SU-DHL-6 (cell line): ENCODE results near the gene DCD.

Experiments used
- H2AFZ ChIP-seq: fragments of 200-600 bp; sonication (generic); 2 replicates; pipeline ENCODE4 v1.6.1; 2014; ENCODE audit warnings: low read depth, mild to moderate bottlenecking, moderate library complexity, mixed read lengths, antibody characterized with exemption, low read length; ENCODE audit not compliant: severe bottlenecking
- H3F3A ChIP-seq: fragments of 200-600 bp; shearing (Covaris generic); 2 replicates; pipeline ENCODE4 v1.6.0; 2016; ENCODE audit warnings: antibody characterized with exemption, mild to moderate bottlenecking; ENCODE audit not compliant: insufficient read depth
- H3K27ac ChIP-seq: fragments of 200-600 bp; sonication (generic); 2 replicates; pipeline ENCODE4 v1.5.1; 2016; ENCODE audit warnings: low read depth, mild to moderate bottlenecking, low read length, moderate library complexity, mixed read lengths
- H3K27me3 ChIP-seq: fragments of 200-600 bp; sonication (generic), shearing (Covaris generic); 2 replicates; pipeline ENCODE4 v1.6.0; 2014; ENCODE audit warnings: mild to moderate bottlenecking, low read length
- H3K36me3 ChIP-seq: fragments of 200-600 bp; sonication (generic); 2 replicates; pipeline ENCODE4 v1.6.1; 2014; ENCODE audit warnings: mild to moderate bottlenecking, low read length, mixed read lengths
- H3K4me2 ChIP-seq: fragments of 300-600, 200-600 bp; shearing (Covaris generic), sonication (generic); 2 replicates; pipeline ENCODE4 v1.6.0; 2014; ENCODE audit warnings: low read length, low read depth, mild to moderate bottlenecking; ENCODE audit not compliant: poor library complexity, severe bottlenecking
- H3K4me3 ChIP-seq: fragments of 200-600 bp; sonication (generic); 2 replicates; pipeline ENCODE4 v1.5.1; 2014; ENCODE audit warnings: antibody characterized with exemption, low read length, mild to moderate bottlenecking, mixed read lengths; ENCODE audit not compliant: insufficient read depth, poor library complexity, severe bottlenecking
- H3K79me2 ChIP-seq: fragments of 200-600 bp; sonication (generic); 2 replicates; pipeline ENCODE4 v1.6.1; 2014; ENCODE audit warnings: mild to moderate bottlenecking, low read length, moderate library complexity; ENCODE audit not compliant: insufficient read depth
- H3K9ac ChIP-seq: fragments of 200-600 bp; sonication (generic); 2 replicates; pipeline ENCODE4 v1.7.0; 2014; ENCODE audit warnings: mild to moderate bottlenecking, low read length
- H3K9me2 ChIP-seq: fragments of 200-600 bp; sonication (generic); replicated peaks from 2 replicates; pipeline ENCODE4 v1.6.1; 2014; ENCODE audit warnings: low read length; ENCODE audit not compliant: insufficient read depth
- H3K9me3 ChIP-seq: fragments of 200-600 bp; sonication (generic); 2 replicates; pipeline ENCODE4 v1.6.1; 2014; ENCODE audit warnings: low read length, mixed read lengths; ENCODE audit not compliant: insufficient read depth
- H4K20me1 ChIP-seq: fragments of 200-600 bp; sonication (generic); 2 replicates; pipeline ENCODE4 v1.6.1; 2014; ENCODE audit warnings: low read depth, mild to moderate bottlenecking, antibody characterized with exemption, low read length, moderate library complexity, mixed read lengths
- EZH2phosphoT487 ChIP-seq: fragments of 200-600 bp; sonication (generic), shearing (Covaris generic); conservative IDR thresholded peaks from 2 replicates; pipeline ENCODE4 v1.6.1; 2018; ENCODE audit warnings: mild to moderate bottlenecking, antibody characterized with exemption, low read length, moderate library complexity, mixed read lengths
- TF ChIP-seq, protein P1 (sequence below): fragments of 200-600 bp; sonication (generic); IDR thresholded peaks from one replicate; pipeline ENCODE4 v1.5.1; 2017; ENCODE audit warnings: antibody characterized with exemption, mild to moderate bottlenecking, low read length, moderate library complexity; ENCODE audit not compliant: insufficient read depth, poor library complexity, severe bottlenecking

Gene DCD

GRCh38 chr12:54689984-54690383 is 41.8 kb upstream of the DCD start:
- Histone ChIP-seq H3F3A (no peaks in the 10 kb centered on the region), H3K4me3 (no peak overlapping the region), H3K9ac (no peak overlapping the region), H3K4me2 (no peak overlapping the region), H4K20me1 (no peaks in the 10 kb centered on the region), H2AFZ (no peak overlapping the region), H3K79me2 (no peaks in the 10 kb centered on the region), H3K27ac (no peak overlapping the region), H3K36me3 (no peaks in the 10 kb centered on the region), H3K27me3 (no peaks in the 10 kb centered on the region), H3K9me3 (no peaks in the 10 kb centered on the region), H3K9me2 (no peaks in the 10 kb centered on the region)
- no peak for TF ChIP-seq EZH2phosphoT487
- TF ChIP-seq, protein P1, sequence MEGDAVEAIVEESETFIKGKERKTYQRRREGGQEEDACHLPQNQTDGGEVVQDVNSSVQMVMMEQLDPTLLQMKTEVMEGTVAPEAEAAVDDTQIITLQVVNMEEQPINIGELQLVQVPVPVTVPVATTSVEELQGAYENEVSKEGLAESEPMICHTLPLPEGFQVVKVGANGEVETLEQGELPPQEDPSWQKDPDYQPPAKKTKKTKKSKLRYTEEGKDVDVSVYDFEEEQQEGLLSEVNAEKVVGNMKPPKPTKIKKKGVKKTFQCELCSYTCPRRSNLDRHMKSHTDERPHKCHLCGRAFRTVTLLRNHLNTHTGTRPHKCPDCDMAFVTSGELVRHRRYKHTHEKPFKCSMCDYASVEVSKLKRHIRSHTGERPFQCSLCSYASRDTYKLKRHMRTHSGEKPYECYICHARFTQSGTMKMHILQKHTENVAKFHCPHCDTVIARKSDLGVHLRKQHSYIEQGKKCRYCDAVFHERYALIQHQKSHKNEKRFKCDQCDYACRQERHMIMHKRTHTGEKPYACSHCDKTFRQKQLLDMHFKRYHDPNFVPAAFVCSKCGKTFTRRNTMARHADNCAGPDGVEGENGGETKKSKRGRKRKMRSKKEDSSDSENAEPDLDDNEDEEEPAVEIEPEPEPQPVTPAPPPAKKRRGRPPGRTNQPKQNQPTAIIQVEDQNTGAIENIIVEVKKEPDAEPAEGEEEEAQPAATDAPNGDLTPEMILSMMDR = no peak

- H3K4me2 ChIP-seq = no peak overlapping the region
Measured at GRCh38 chr12:54689034-54689372, 40.8 kb upstream of the DCD start.

GRCh38 chr12:54688309-54689033 is 40.3 kb upstream of the DCD start:
- H3K9me3 ChIP-seq = no peaks in the 10 kb centered on the region
- H3K79me2 ChIP-seq = no peaks in the 10 kb centered on the region
- H3K27ac ChIP-seq = no peak overlapping the region
- no peak overlapping the region for H2AFZ ChIP-seq
- H3K4me2 ChIP-seq = no peak overlapping the region
- no peaks in the 10 kb centered on the region for H4K20me1 ChIP-seq
- H3K4me3 ChIP-seq = no peak overlapping the region
- no peak for TF ChIP-seq EZH2phosphoT487
- TF ChIP-seq, protein P1 = no peak
- no peaks in the 10 kb centered on the region for H3K27me3 ChIP-seq
- no peaks in the 10 kb centered on the region for H3F3A ChIP-seq
- H3K36me3 ChIP-seq = no peaks in the 10 kb centered on the region
- H3K9ac ChIP-seq = no peak overlapping the region
- H3K9me2 ChIP-seq = no peaks in the 10 kb centered on the region

More at GRCh38 chr12:54689034-54689372, 40.8 kb upstream of the DCD start:
- Histone ChIP-seq H3F3A (no peaks in the 10 kb centered on the region), H4K20me1 (no peaks in the 10 kb centered on the region), H3K9ac (no peak overlapping the region), H3K4me3 (no peak overlapping the region), H3K36me3 (no peaks in the 10 kb centered on the region), H3K27me3 (no peaks in the 10 kb centered on the region), H3K79me2 (no peaks in the 10 kb centered on the region), H2AFZ (no peak overlapping the region), H3K9me3 (no peaks in the 10 kb centered on the region), H3K27ac (no peak overlapping the region), H3K9me2 (no peaks in the 10 kb centered on the region)
- TF ChIP-seq EZH2phosphoT487 = no peak
- TF ChIP-seq, protein P1 = no peak
